Endometrial microvascular endothelial cells (primary cell): ENCODE measurements around the gene UACA. TPM values are rescaled to one million over a fixed set of nuclear protein-coding genes. Genes with fewer than 3 reads are reported as not detected.
"Not testable (repeated sequence)": the region's sequence is repeated elsewhere in the genome, so short reads cannot be mapped to it uniquely, and the experiment has no call there.

Experiments
- in situ Hi-C: cut with HindIII; loops from 2 replicates; pipeline ENCODE4 v1.10.0; 2017; ENCODE audit warnings: low sequenced_read_pairs, low pct_unique_long_range_greater_than_20kb; ENCODE audit errors: inconsistent ontology term
- total RNA-seq: library from RNA; depleted of rRNA; stranded (reverse); fragments of >200 nt; gene quantifications from one replicate; pipeline ENCODE4 v1.2.3, GENCODE V29; 2015; ENCODE audit errors: inconsistent ontology term

Gene UACA
- total RNA-seq, 1 donor from 2014 or later, result 43.3 TPM

GRCh38 chr15:70617911-70618287 lies 145.5 kb downstream of the UACA start:
- in situ Hi-C loops, result no loop called here

- in situ Hi-C loops, result no loop called here
Measured at GRCh38 chr15:70617076-70617910, 146.1 kb downstream of the UACA start.

- in situ Hi-C loops, result not testable (repeated sequence)
Measured at GRCh38 chr15:70616311-70616756, 147.0 kb downstream of the UACA start.

- in situ Hi-C loops, result no loop called here
Measured at GRCh38 chr15:70615435-70616310, 147.7 kb downstream of the UACA start.

GRCh38 chr15:70614221-70614620 lies 149.1 kb downstream of the UACA start:
- in situ Hi-C loops, result no loop called here

- in situ Hi-C loops, result no loop called here
Measured at GRCh38 chr15:70613271-70613670, 150.1 kb downstream of the UACA start.

GRCh38 chr15:70611286-70611685 lies 152.1 kb downstream of the UACA start:
- in situ Hi-C loops, result no loop called here

GRCh38 chr15:70610541-70610940 lies 152.8 kb downstream of the UACA start:
- in situ Hi-C loops, result no loop called here

GRCh38 chr15:70609889-70610288 lies 153.5 kb downstream of the UACA start:
- in situ Hi-C loops, result no loop called here

- in situ Hi-C loops, result no loop called here
Measured at GRCh38 chr15:70608144-70608543, 155.2 kb downstream of the UACA start.

- in situ Hi-C loops, result no loop called here
Measured at GRCh38 chr15:70605606-70606410, 157.6 kb downstream of the UACA start.

GRCh38 chr15:70604666-70605315 lies 158.6 kb downstream of the UACA start:
- in situ Hi-C loops, result no loop called here

Other genes with a start within 250 kb of the UACA start
- 34.5 TPM for gene LARP6, start 90.6 kb upstream of the UACA start, total RNA-seq
- gene THAP10, start 128.9 kb upstream of the UACA start, total RNA-seq, result 10.8 TPM
- gene LRRC49, start 129.3 kb upstream of the UACA start, total RNA-seq, result 24.3 TPM